ENCODE results near the gene PTPN1.

Gene PTPN1

DNA sequence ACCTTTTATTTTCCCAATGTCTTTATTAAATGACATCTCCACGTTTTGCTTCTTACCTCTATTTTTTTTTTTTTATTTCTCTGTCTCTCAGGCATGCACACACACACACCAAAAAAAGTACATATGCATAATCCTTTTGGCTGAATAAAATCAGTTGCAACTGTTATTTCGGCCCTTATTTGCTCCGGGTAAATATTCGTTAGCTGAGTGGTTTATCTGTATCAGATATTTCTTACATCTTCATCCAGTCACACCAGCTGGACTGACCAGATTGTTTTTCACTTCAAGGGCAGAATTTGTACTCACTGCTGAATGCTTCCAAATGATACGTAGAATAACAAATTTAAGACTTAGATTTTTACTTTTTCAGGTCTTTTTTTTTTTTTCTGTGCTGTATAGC lies 45.5 kb downstream of the PTPN1 start:
- Histone ChIP-seq H3K27ac (ENCODE audit: low read depth in 2 of 2, low read length in 2 of 2) (no peak overlapping the region), H3K27me3 (ENCODE audit: control insufficient read depth in 2 of 2, insufficient read depth in 2 of 2, low read length in 2 of 2) (no peaks in the 10 kb centered on the region), H3K9ac (ENCODE audit: low read depth in 1 of 2, low read length in 2 of 2) (no peak overlapping the region), H3K9me3 (ENCODE audit: control insufficient read depth in 2 of 2, low read length in 2 of 2) (no peaks in the 10 kb centered on the region), H3K36me3 (ENCODE audit: control insufficient read depth in 2 of 2, insufficient read depth in 2 of 2, low read length in 2 of 2) (peaks cover 3 to 4% of the 10 kb centered on the region in 2 donors), H3K4me1 (ENCODE audit: control insufficient read depth in 2 of 2, insufficient read depth in 2 of 2, low read length in 2 of 2) (no peaks in the 10 kb centered on the region), H3K4me3 (ENCODE audit: low read length in 2 of 2) (no peak overlapping the region)

GRCh38 chr20:50557549-50558134 lies 47.5 kb downstream of the PTPN1 start:
- no peak overlapping the region for H3K27ac ChIP-seq (ENCODE audit: low read depth in 2 of 2, low read length in 2 of 2)
- H3K9ac ChIP-seq (ENCODE audit: low read depth in 1 of 2, low read length in 2 of 2): no peak overlapping the region

GRCh38 chr20:50558483-50558925 lies 48.3 kb downstream of the PTPN1 start:
- Histone ChIP-seq H3K27me3 (ENCODE audit: control insufficient read depth in 2 of 2, insufficient read depth in 2 of 2, low read length in 2 of 2) (no peaks in the 10 kb centered on the region), H3K36me3 (ENCODE audit: control insufficient read depth in 2 of 2, insufficient read depth in 2 of 2, low read length in 2 of 2) (peaks cover 15 to 16% of the 10 kb centered on the region in 2 donors), H3K9me3 (ENCODE audit: control insufficient read depth in 2 of 2, low read length in 2 of 2) (no peaks in the 10 kb centered on the region), H3K4me3 (ENCODE audit: low read length in 2 of 2) (no peak overlapping the region), H3K9ac (ENCODE audit: low read depth in 1 of 2, low read length in 2 of 2) (no peak overlapping the region), H3K27ac (ENCODE audit: low read depth in 2 of 2, low read length in 2 of 2) (no peak overlapping the region), H3K4me1 (ENCODE audit: control insufficient read depth in 2 of 2, insufficient read depth in 2 of 2, low read length in 2 of 2) (peaks cover 0 to 3% of the 10 kb centered on the region in 2 donors)

More at GRCh38 chr20:50557549-50558134, 47.5 kb downstream of the PTPN1 start:
- H3K4me3 ChIP-seq (ENCODE audit: low read length in 2 of 2): no peak overlapping the region
- no peaks in the 10 kb centered on the region for H3K27me3 ChIP-seq (ENCODE audit: control insufficient read depth in 2 of 2, insufficient read depth in 2 of 2, low read length in 2 of 2)
- no peaks in the 10 kb centered on the region for H3K9me3 ChIP-seq (ENCODE audit: control insufficient read depth in 2 of 2, low read length in 2 of 2)
- peaks cover 13 to 16% of the 10 kb centered on the region in 2 donors for H3K36me3 ChIP-seq (ENCODE audit: control insufficient read depth in 2 of 2, insufficient read depth in 2 of 2, low read length in 2 of 2)
- peaks cover 0 to 3% of the 10 kb centered on the region in 2 donors for H3K4me1 ChIP-seq (ENCODE audit: control insufficient read depth in 2 of 2, insufficient read depth in 2 of 2, low read length in 2 of 2)

DNA sequence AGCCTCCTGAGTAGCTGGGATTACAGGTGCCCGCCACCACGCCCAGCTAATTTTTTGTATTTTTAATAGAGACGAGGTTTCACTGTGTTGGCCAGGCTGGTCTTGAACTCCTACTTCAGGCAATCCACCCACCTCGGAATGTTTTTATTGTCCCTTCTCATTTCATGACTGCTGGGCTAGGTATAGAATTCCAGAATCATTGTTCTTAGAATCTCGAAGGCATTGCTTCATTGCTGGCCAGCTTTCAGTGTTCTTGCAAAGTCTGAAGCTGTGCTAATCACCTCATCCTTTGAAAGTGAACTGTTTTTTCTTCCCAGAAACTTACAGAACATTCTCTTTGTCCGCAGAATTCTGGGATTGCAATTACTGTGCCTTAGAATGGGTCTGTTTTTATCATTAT lies 49.0 kb downstream of the PTPN1 start:
- no peaks in the 10 kb centered on the region for H3K27me3 ChIP-seq (ENCODE audit: control insufficient read depth in 2 of 2, insufficient read depth in 2 of 2, low read length in 2 of 2)
- no peak overlapping the region for H3K27ac ChIP-seq (ENCODE audit: low read depth in 2 of 2, low read length in 2 of 2)
- H3K4me3 ChIP-seq (ENCODE audit: low read length in 2 of 2): no peak overlapping the region
- no peaks in the 10 kb centered on the region for H3K9me3 ChIP-seq (ENCODE audit: control insufficient read depth in 2 of 2, low read length in 2 of 2)
- H3K36me3 ChIP-seq (ENCODE audit: control insufficient read depth in 2 of 2, insufficient read depth in 2 of 2, low read length in 2 of 2): peaks cover 14 to 15% of the 10 kb centered on the region in 2 donors
- H3K9ac ChIP-seq (ENCODE audit: low read depth in 1 of 2, low read length in 2 of 2): no peak overlapping the region
- peaks cover 0 to 3% of the 10 kb centered on the region in 2 donors for H3K4me1 ChIP-seq (ENCODE audit: control insufficient read depth in 2 of 2, insufficient read depth in 2 of 2, low read length in 2 of 2)

- no peak overlapping the region for H3K4me3 ChIP-seq (ENCODE audit: low read length in 2 of 2)
- no peaks in the 10 kb centered on the region for H3K27me3 ChIP-seq (ENCODE audit: control insufficient read depth in 2 of 2, insufficient read depth in 2 of 2, low read length in 2 of 2)
- no peak overlapping the region for H3K9ac ChIP-seq (ENCODE audit: low read depth in 1 of 2, low read length in 2 of 2)
- H3K9me3 ChIP-seq (ENCODE audit: control insufficient read depth in 2 of 2, low read length in 2 of 2): no peaks in the 10 kb centered on the region
- peaks cover 15 to 20% of the 10 kb centered on the region in 2 donors for H3K36me3 ChIP-seq (ENCODE audit: control insufficient read depth in 2 of 2, insufficient read depth in 2 of 2, low read length in 2 of 2)
- peaks cover 0 to 3% of the 10 kb centered on the region in 2 donors for H3K4me1 ChIP-seq (ENCODE audit: control insufficient read depth in 2 of 2, insufficient read depth in 2 of 2, low read length in 2 of 2)
- H3K27ac ChIP-seq (ENCODE audit: low read depth in 2 of 2, low read length in 2 of 2): no peak overlapping the region
Observed at GRCh38 chr20:50559856-50560638, 49.9 kb downstream of the PTPN1 start.

GRCh38 chr20:50560867-50561266 lies 50.7 kb downstream of the PTPN1 start:
- Histone ChIP-seq H3K9ac (ENCODE audit: low read depth in 1 of 2, low read length in 2 of 2) (no peak overlapping the region), H3K4me1 (ENCODE audit: control insufficient read depth in 2 of 2, insufficient read depth in 2 of 2, low read length in 2 of 2) (peaks cover 0 to 3% of the 10 kb centered on the region in 2 donors), H3K4me3 (ENCODE audit: low read length in 2 of 2) (no peak overlapping the region), H3K27ac (ENCODE audit: low read depth in 2 of 2, low read length in 2 of 2) (no peak overlapping the region), H3K36me3 (ENCODE audit: control insufficient read depth in 2 of 2, insufficient read depth in 2 of 2, low read length in 2 of 2) (peaks cover 23 to 26% of the 10 kb centered on the region in 2 donors), H3K9me3 (ENCODE audit: control insufficient read depth in 2 of 2, low read length in 2 of 2) (no peaks in the 10 kb centered on the region), H3K27me3 (ENCODE audit: control insufficient read depth in 2 of 2, insufficient read depth in 2 of 2, low read length in 2 of 2) (no peaks in the 10 kb centered on the region)

DNA sequence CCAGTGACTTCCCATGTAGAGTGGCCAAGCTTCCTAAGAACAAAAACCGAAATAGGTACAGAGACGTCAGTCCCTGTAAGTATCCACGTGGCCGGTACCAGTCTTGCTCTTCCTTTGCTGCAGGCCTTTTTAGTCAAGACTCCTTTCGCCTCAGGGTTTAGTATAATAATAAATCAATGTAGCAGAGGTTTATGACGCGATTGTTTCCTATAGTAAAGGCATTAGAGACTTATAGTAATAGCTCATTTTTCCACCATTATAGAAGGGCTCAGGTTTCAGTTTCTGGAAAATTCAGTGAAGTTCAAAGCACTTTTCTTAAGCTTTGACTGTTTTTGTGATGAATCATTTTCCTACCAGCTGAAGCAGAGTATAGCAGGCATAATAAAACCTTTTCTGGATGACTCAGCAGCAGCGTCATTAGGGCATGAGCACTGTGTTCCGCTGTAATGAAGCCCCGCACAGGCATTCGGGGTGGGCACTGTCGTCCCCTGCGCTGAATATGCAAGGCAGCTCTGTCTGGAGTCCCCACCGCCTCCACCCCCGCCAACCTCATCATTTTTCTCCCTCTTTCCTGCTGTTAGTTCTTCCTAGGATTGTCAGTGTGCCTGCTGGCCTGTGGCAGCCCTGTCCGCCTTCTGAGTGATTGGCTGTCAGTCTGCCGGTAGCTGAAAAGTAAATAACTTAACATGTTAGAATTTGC lies 51.3 kb downstream of the PTPN1 start:
- H3K9ac ChIP-seq (ENCODE audit: low read depth in 1 of 2, low read length in 2 of 2): no peak overlapping the region
- H3K4me3 ChIP-seq (ENCODE audit: low read length in 2 of 2): no peak overlapping the region
- peaks cover 28 to 30% of the 10 kb centered on the region in 2 donors for H3K36me3 ChIP-seq (ENCODE audit: control insufficient read depth in 2 of 2, insufficient read depth in 2 of 2, low read length in 2 of 2)
- H3K4me1 ChIP-seq (ENCODE audit: control insufficient read depth in 2 of 2, insufficient read depth in 2 of 2, low read length in 2 of 2): peaks cover 0 to 3% of the 10 kb centered on the region in 2 donors
- H3K27me3 ChIP-seq (ENCODE audit: control insufficient read depth in 2 of 2, insufficient read depth in 2 of 2, low read length in 2 of 2): no peaks in the 10 kb centered on the region
- H3K27ac ChIP-seq (ENCODE audit: low read depth in 2 of 2, low read length in 2 of 2): no peak overlapping the region
- H3K9me3 ChIP-seq (ENCODE audit: control insufficient read depth in 2 of 2, low read length in 2 of 2): no peaks in the 10 kb centered on the region

DNA sequence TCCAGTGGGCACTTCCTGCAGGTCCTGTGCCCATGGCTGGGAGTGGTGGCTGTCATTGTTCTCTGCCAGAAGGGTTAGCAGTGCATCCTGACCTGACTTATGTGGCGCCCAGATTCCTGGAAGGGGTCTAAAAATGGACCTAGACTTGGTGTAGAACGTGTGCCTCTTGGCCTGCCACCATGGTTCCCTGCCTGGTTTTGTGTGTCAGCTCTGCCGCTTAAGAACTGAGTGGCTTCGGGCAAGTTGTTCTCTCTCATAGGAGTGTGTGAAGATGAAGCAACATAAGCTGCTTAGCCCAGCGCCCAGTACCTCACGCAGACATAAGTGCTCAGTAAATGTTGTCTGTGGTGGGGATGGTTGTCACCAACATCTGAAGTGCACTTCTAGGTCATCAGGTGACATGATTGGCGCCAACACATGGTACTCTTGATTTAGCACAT lies 52.1 kb downstream of the PTPN1 start:
- H3K9ac ChIP-seq (ENCODE audit: low read depth in 1 of 2, low read length in 2 of 2): no peak overlapping the region
- H3K27ac ChIP-seq (ENCODE audit: low read depth in 2 of 2, low read length in 2 of 2): no peak overlapping the region
- peaks cover 28 to 30% of the 10 kb centered on the region in 2 donors for H3K36me3 ChIP-seq (ENCODE audit: control insufficient read depth in 2 of 2, insufficient read depth in 2 of 2, low read length in 2 of 2)

DNA sequence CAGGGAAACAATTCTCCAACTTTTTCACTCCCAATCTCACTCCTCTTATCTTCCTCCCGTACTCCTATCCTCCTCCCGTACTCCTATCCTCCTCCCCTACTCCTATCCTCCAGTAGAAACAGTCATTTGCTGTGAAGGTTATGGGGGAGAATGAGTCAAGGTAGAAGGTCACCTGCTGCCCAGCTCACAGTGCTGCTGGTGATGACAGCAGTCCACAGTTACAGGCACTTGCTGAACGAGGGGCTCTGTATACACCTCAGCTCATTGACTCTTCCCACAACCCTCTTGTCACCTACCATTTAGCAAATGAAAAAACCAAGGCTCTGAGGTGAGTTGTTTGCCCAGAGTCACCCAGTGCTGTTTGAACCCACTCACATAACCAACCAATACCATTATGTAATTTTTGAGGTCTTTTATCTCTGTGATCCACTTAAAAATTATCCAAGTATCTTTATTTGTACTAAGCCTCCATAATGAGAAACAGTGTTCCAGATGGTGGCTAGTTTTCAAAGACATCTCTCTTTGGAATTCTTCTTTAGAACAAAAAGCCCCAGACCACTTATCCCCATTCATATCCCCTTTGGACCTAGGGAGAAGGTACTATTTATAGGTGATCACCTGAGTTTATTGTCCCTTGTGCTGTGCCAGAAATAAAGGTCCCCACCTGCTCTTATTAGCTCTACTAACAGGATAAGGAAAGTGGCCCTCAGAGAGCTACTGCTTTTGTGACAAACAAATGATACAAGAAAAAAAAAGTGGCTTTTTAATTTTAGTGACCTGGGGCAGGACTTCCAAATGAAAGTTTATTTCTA lies 53.2 kb downstream of the PTPN1 start:
- Histone ChIP-seq H3K27me3 (ENCODE audit: control insufficient read depth in 2 of 2, insufficient read depth in 2 of 2, low read length in 2 of 2) (no peaks in the 10 kb centered on the region), H3K4me1 (ENCODE audit: control insufficient read depth in 2 of 2, insufficient read depth in 2 of 2, low read length in 2 of 2) (peaks cover 0 to 3% of the 10 kb centered on the region in 2 donors), H3K27ac (ENCODE audit: low read depth in 2 of 2, low read length in 2 of 2) (no peak overlapping the region), H3K4me3 (ENCODE audit: low read length in 2 of 2) (no peak overlapping the region), H3K9me3 (ENCODE audit: control insufficient read depth in 2 of 2, low read length in 2 of 2) (no peaks in the 10 kb centered on the region), H3K9ac (ENCODE audit: low read depth in 1 of 2, low read length in 2 of 2) (no peak overlapping the region), H3K36me3 (ENCODE audit: control insufficient read depth in 2 of 2, insufficient read depth in 2 of 2, low read length in 2 of 2) (peaks cover 36 to 38% of the 10 kb centered on the region in 2 donors)

More for the DNA sequence above, 52.1 kb downstream of the PTPN1 start:
- Histone ChIP-seq H3K27me3 (ENCODE audit: control insufficient read depth in 2 of 2, insufficient read depth in 2 of 2, low read length in 2 of 2) (no peaks in the 10 kb centered on the region), H3K4me1 (ENCODE audit: control insufficient read depth in 2 of 2, insufficient read depth in 2 of 2, low read length in 2 of 2) (peaks cover 0 to 3% of the 10 kb centered on the region in 2 donors), H3K9me3 (ENCODE audit: control insufficient read depth in 2 of 2, low read length in 2 of 2) (no peaks in the 10 kb centered on the region), H3K4me3 (ENCODE audit: low read length in 2 of 2) (no peak overlapping the region)

Data from mucosa of rectum (tissue), 2 donors.